Neuronal stem cell (in vitro differentiated cells): Measurements from ENCODE around the gene HS6ST1.

Experiments
- DNase-seq: peaks from one replicate; pipeline ENCODE4 v3.0.0-alpha.2; 2013; ENCODE audit warnings: low spot score
- H2AFZ ChIP-seq: one replicate; pipeline ENCODE4 v1.6.1; 2013; ENCODE audit warnings: mild to moderate bottlenecking, low read length, inconsistent platforms
- H2AK5ac ChIP-seq: 2 replicates; pipeline ENCODE4 v1.6.1; 2013; ENCODE audit warnings: low read depth, mild to moderate bottlenecking, inconsistent platforms, low read length, moderate library complexity, mixed read lengths
- H2BK120ac ChIP-seq: 2 replicates; pipeline ENCODE4 v1.6.1; 2013; ENCODE audit warnings: low read depth, mild to moderate bottlenecking, inconsistent platforms, low read length, moderate library complexity, mixed read lengths
- H2BK12ac ChIP-seq: one replicate; pipeline ENCODE4 v1.6.1; 2013; ENCODE audit warnings: low read length, inconsistent platforms
- H2BK15ac ChIP-seq: 2 replicates; pipeline ENCODE4 v1.6.1; 2013; ENCODE audit warnings: mild to moderate bottlenecking, low read length, inconsistent platforms, mixed read lengths
- H2BK5ac ChIP-seq: one replicate; pipeline ENCODE4 v1.6.1; 2013; ENCODE audit warnings: inconsistent platforms, mild to moderate bottlenecking, low read length, moderate library complexity
- H3K14ac ChIP-seq: one replicate; pipeline ENCODE4 v1.6.1; 2013; ENCODE audit warnings: low read length, inconsistent platforms
- H3K18ac ChIP-seq: 2 replicates; pipeline ENCODE4 v1.6.1; 2013; ENCODE audit warnings: low read length, inconsistent platforms
- H3K23ac ChIP-seq: 2 replicates; pipeline ENCODE4 v1.6.1; 2013; ENCODE audit warnings: low read depth, mild to moderate bottlenecking, mixed read lengths, low read length, inconsistent platforms; ENCODE audit not compliant: poor library complexity
- H3K27ac ChIP-seq: replicated peaks from 3 replicates; pipeline ENCODE4 v1.5.1; 2013; ENCODE audit warnings: low read length, inconsistent platforms
- H3K27me3 ChIP-seq, 3 experiments: 2 replicates each; pipeline ENCODE4 v1.6.1; 2013; ENCODE audit warnings: low read length in 3 of 3, mild to moderate bottlenecking in 2 of 3, inconsistent platforms in 1 of 3, low read depth in 1 of 3, mixed read lengths in 1 of 3, moderate library complexity in 1 of 3; ENCODE audit not compliant: control insufficient read depth in 3 of 3, insufficient read depth in 3 of 3
- H3K36me3 ChIP-seq, 2 donors: replicated peaks in 1 of 2; 2 replicates each; pipeline ENCODE4 v1.6.1; 2013; ENCODE audit warnings: low read length in 2 of 2; ENCODE audit not compliant: control insufficient read depth in 2 of 2, insufficient read depth in 2 of 2
- H3K4ac ChIP-seq: 2 replicates; pipeline ENCODE4 v1.6.1; 2013; ENCODE audit warnings: inconsistent platforms, mild to moderate bottlenecking, low read length, moderate library complexity
- H3K4me1 ChIP-seq, 2 donors: 1 replicate in 1 of 2; 2 replicates in 1 of 2; pipeline ENCODE4 v1.6.1; 2013; ENCODE audit warnings: low read length in 2 of 2, low read depth in 1 of 2; ENCODE audit not compliant: control insufficient read depth in 2 of 2, insufficient read depth in 1 of 2
- H3K4me2 ChIP-seq: one replicate; pipeline ENCODE4 v1.6.1; 2013; ENCODE audit warnings: mild to moderate bottlenecking, low read length, inconsistent platforms; ENCODE audit not compliant: insufficient read depth, poor library complexity, severe bottlenecking
- H3K4me3 ChIP-seq, 2 donors: 2 replicates each; pipeline ENCODE4 v1.5.1; 2013; ENCODE audit warnings: low read length in 2 of 2, mild to moderate bottlenecking in 2 of 2, inconsistent platforms in 1 of 2, moderate library complexity in 1 of 2
- H3K79me1 ChIP-seq: one replicate; pipeline ENCODE4 v1.6.1; 2013; ENCODE audit warnings: low read depth, mild to moderate bottlenecking, inconsistent platforms, low read length, moderate library complexity
- H3K9ac ChIP-seq: one replicate; pipeline ENCODE4 v1.6.1; 2013; ENCODE audit warnings: mild to moderate bottlenecking, low read depth, low read length, inconsistent platforms; ENCODE audit not compliant: poor library complexity
- H3K9me3 ChIP-seq, 2 donors: replicated peaks in 1 of 2; 2 replicates each; pipeline versions ENCODE3 to v1.6.1; 2013; ENCODE audit warnings: low read length in 2 of 2, mild to moderate bottlenecking in 2 of 2, inconsistent platforms in 1 of 2, low read depth in 1 of 2, mixed read lengths in 1 of 2, moderate library complexity in 1 of 2; ENCODE audit not compliant: control insufficient read depth in 2 of 2, insufficient read depth in 1 of 2
- H4K8ac ChIP-seq: one replicate; pipeline ENCODE4 v1.6.1; 2013; ENCODE audit warnings: low read depth, mild to moderate bottlenecking, inconsistent platforms, low read length, moderate library complexity
- H4K91ac ChIP-seq: one replicate; pipeline ENCODE4 v1.6.1; 2013; ENCODE audit warnings: low read length, low read depth, mild to moderate bottlenecking, inconsistent platforms; ENCODE audit not compliant: poor library complexity
- WGBS, 2 donors: extraction: QIAGEN DNeasy Blood & Tissue Kit; methylation state at CpG; one replicate each; pipeline ENCODE4 v1.1.7; 2013; ENCODE audit warnings: missing lambda C conversion rate in 2 of 2, mixed read lengths in 1 of 2; ENCODE audit not compliant: insufficient read length in 2 of 2, insufficient replicate concordance in 1 of 2; ENCODE audit errors: extremely low coverage in 2 of 2; 5-methylcytosine and 5-hydroxymethylcytosine counted together

HS6ST1 gene

GRCh38 chr2:128316777-128317180, 1.9 kb downstream of the HS6ST1 start:
- Histone ChIP-seq H3K4ac (no peak overlapping the region), H2AK5ac (no peak overlapping the region), H3K4me2 (peak overlapping the region; percentile 97), H3K14ac (peak overlapping the region; percentile 71), H2AFZ (no peak overlapping the region), H3K4me1 (peaks cover 28 to 33% of the 10 kb centered on the region in 2 donors), H2BK12ac (no peak overlapping the region), H3K23ac (no peak overlapping the region), H3K4me3 (peak overlapping the region; percentile 95 to 97), H3K9me3 (no peaks in the 10 kb centered on the region), H2BK120ac (no peak overlapping the region), H3K79me1 (peaks cover 34% of the 10 kb centered on the region), H4K8ac (no peak overlapping the region), H3K36me3 (peaks cover 3 to 50% of the 10 kb centered on the region in 2 donors), H3K27me3 (peaks cover 0 to 24% (median 0%) of the 10 kb centered on the region in 3 experiments), H2BK5ac (peak overlapping the region; percentile 82), H3K18ac (peak overlapping the region; percentile 94), H4K91ac (no peak overlapping the region), H3K27ac (no peak overlapping the region), H3K9ac (peak overlapping the region; percentile 92), H2BK15ac (peak overlapping the region; percentile 85)
- no CpG with 5 or more reads among the region's 5 CpGs for WGBS, 2 donors
- DNase-seq = no peak

- Histone ChIP-seq H3K9ac (peak overlapping the region; percentile 21), H3K4me2 (peak overlapping the region; percentile 97), H2BK12ac (no peak overlapping the region), H4K8ac (no peak overlapping the region), H3K79me1 (peaks cover 36% of the 10 kb centered on the region), H3K4me1 (peaks cover 25 to 27% of the 10 kb centered on the region in 2 donors), H3K9me3 (no peaks in the 10 kb centered on the region), H2BK15ac (peak overlapping the region; percentile 85), H2BK120ac (no peak overlapping the region), H3K4ac (no peak overlapping the region), H3K18ac (peak overlapping the region; percentile 94), H2AFZ (no peak overlapping the region), H2AK5ac (peak overlapping the region; percentile 74), H2BK5ac (peak overlapping the region; percentile 82), H3K14ac (peak overlapping the region; percentile 71), H3K27ac (no peak overlapping the region), H3K27me3 (peaks cover 0 to 19% (median 0%) of the 10 kb centered on the region in 3 experiments), H3K23ac (peak overlapping the region; percentile 80), H4K91ac (no peak overlapping the region), H3K4me3 (peak overlapping the region in 1 of 2 donors; percentile 97), H3K36me3 (peaks cover 3 to 57% of the 10 kb centered on the region in 2 donors)
- no CpG with 5 or more reads among the region's 20 CpGs for WGBS, 2 donors
- DNase-seq = no peak
Observed at GRCh38 chr2:128315829-128316776, 2.6 kb downstream of the HS6ST1 start.

- H2AK5ac ChIP-seq = peak overlapping the region; percentile 74
Observed at GRCh38 chr2:128315122-128315828, 3.4 kb downstream of the HS6ST1 start.

More at GRCh38 chr2:128315122-128315828, 3.4 kb downstream of the HS6ST1 start:
- H3K79me1 ChIP-seq = peaks cover 37% of the 10 kb centered on the region
- no peak overlapping the region for H3K14ac ChIP-seq
- H2AFZ ChIP-seq = no peak overlapping the region
- peaks cover 3 to 65% of the 10 kb centered on the region in 2 donors for H3K36me3 ChIP-seq
- peaks cover 0 to 11% (median 0%) of the 10 kb centered on the region in 3 experiments for H3K27me3 ChIP-seq
- no peak overlapping the region for H3K4ac ChIP-seq
- peak overlapping the region; percentile 57 for H3K18ac ChIP-seq
- H3K27ac ChIP-seq = no peak overlapping the region
- H2BK12ac ChIP-seq = peak overlapping the region; percentile 41
- DNase-seq = no peak
- H2BK120ac ChIP-seq = no peak overlapping the region
- H4K8ac ChIP-seq = peak overlapping the region; percentile 65
- H4K91ac ChIP-seq = no peak overlapping the region
- H3K9me3 ChIP-seq = no peaks in the 10 kb centered on the region
- no peak overlapping the region for H2BK5ac ChIP-seq
- no peak overlapping the region for H2BK15ac ChIP-seq
- WGBS, 2 donors = no CpG with 5 or more reads among the region's 12 CpGs
- H3K23ac ChIP-seq = peak overlapping the region; percentile 80
- H3K4me3 ChIP-seq = peak overlapping the region in 1 of 2 donors; percentile 18
- peak overlapping the region; percentile 21 for H3K9ac ChIP-seq
- H3K4me2 ChIP-seq = peak overlapping the region; percentile 18
- H3K4me1 ChIP-seq = peaks cover 27 to 34% of the 10 kb centered on the region in 2 donors
